ENCODE results near the gene TRPM4.

TRPM4 gene

GRCh38 chr19:49243129-49243528 is 85.5 kb downstream of the TRPM4 start:
- DNase-seq (ENCODE audit: low read depth) = no peak
- TF ChIP-seq CTCF (conservative IDR thresholded peaks at IDR 0.05; ENCODE audit: low read length) = no peak
- H3K4me3 ChIP-seq (ENCODE audit: low read length) = no peak overlapping the region

DNA sequence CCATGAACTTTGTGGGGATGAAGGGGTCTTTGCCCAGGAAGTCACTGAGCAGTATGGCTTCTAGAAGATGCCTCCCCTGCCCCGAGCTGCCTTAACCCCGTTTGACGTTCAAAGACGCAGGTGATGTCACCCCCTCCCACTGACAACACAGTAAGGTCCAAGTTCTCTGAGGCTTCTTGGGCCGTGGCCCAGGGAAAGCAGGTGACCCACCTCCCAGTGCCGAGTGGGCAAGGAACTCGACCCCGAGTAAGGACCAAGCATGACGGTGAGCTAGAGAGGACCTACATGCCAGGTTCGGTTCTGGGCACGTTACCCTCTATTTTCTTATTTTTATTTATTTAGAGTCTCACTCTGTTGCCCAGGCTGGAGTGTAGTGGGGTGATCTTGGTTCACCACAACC is 86.1 kb downstream of the TRPM4 start:
- DNase-seq (ENCODE audit: low read depth) = no peak
- no peak overlapping the region for H3K4me3 ChIP-seq (ENCODE audit: low read length)
- no peak for TF ChIP-seq CTCF (conservative IDR thresholded peaks at IDR 0.05; ENCODE audit: low read length)

DNA sequence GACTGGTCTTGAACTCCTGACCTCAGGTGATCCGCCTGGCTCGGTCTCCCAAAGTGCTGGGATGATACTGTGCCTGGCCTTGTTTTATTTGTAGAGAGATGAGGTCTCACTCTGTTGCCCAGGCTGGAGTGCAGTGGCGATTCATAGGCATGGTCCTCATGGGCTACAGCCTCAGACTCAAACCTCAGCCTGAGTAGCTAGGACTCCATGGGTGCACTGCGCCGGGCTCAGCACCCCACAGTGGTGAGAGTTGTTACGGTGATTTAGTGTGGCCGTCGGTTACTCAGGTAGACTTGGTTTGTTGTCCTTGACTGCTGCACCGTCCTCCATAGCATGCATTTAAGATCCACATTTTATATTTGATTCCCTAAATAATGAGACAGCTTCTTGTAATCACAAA is 86.7 kb downstream of the TRPM4 start:
- DNase-seq (ENCODE audit: low read depth) = no peak
- TF ChIP-seq CTCF (conservative IDR thresholded peaks at IDR 0.05; ENCODE audit: low read length) = no peak
- H3K4me3 ChIP-seq (ENCODE audit: low read length) = no peak overlapping the region

DNA sequence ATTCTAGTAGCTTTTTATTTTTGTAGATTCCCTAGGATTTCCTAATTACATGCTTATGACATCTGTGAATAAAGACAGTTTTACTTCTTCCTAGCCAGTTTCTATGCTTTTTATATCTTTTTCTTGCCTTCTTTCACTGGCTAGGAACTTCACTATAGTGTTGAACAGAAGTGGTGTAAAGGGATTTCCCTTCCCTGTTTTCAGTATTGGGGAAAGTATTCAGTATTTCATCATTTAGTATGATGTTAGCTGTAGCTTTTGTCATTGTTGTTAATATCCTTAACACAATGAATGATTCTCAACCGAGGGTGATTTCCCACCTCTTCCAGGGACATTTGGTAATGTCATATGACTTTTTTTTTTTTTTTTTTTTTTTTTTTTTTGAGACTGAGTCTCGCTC is 90.1 kb downstream of the TRPM4 start:
- no peak for TF ChIP-seq CTCF (conservative IDR thresholded peaks at IDR 0.05; ENCODE audit: low read length)
- H3K4me3 ChIP-seq (ENCODE audit: low read length) = no peak overlapping the region
- no peak for DNase-seq (ENCODE audit: low read depth)

GRCh38 chr19:49249933-49250332 is 92.3 kb downstream of the TRPM4 start:
- DNase-seq (ENCODE audit: low read depth) = no peak
- TF ChIP-seq CTCF (conservative IDR thresholded peaks at IDR 0.05; ENCODE audit: low read length) = no peak
- no peak overlapping the region for H3K4me3 ChIP-seq (ENCODE audit: low read length)

DNA sequence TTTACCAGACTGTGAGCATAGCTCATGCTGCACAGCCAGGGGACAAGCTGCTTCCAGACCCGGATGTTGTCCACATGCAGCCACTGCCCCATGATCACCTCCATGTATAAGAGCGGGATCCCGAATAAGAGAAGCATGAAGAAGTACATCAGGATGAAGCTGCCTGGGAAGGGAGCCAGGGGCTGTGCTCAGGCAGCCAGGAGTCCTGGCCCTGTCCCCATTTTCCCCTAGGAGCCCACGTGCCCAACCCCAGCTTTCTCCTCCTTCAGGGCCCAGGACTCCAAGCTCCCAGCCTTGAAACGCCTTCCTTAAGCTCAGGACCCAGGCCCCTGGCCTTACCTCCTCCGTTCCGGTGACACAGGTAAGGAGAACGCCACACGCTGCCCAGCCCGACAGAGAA is 98.1 kb downstream of the TRPM4 start:
- no peak overlapping the region for H3K4me3 ChIP-seq (ENCODE audit: low read length)
- no peak for TF ChIP-seq CTCF (conservative IDR thresholded peaks at IDR 0.05; ENCODE audit: low read length)
- DNase-seq (ENCODE audit: low read depth) = no peak

- DNase-seq (ENCODE audit: low read depth) = no peak
- no peak for TF ChIP-seq CTCF (conservative IDR thresholded peaks at IDR 0.05; ENCODE audit: low read length)
Measured at GRCh38 chr19:49256691-49257090, 99.1 kb downstream of the TRPM4 start.

More at GRCh38 chr19:49256691-49257090, 99.1 kb downstream of the TRPM4 start:
- H3K4me3 ChIP-seq (ENCODE audit: low read length) = no peak overlapping the region
